Loucy (cell line): Measurements from ENCODE around the gene LACTBL1.

ENCODE experiments used
- H2AFZ ChIP-seq: fragments of 200-600 bp; sonication (generic); 2 replicates; pipeline ENCODE4 v1.6.0; 2016; ENCODE audit warnings: antibody characterized with exemption, mild to moderate bottlenecking, low read length, moderate library complexity
- H3F3A ChIP-seq: fragments of 200-600 bp; 2 replicates; pipeline ENCODE4 v1.6.0; 2016; ENCODE audit warnings: antibody characterized with exemption, low read depth, mild to moderate bottlenecking
- H3K27me3 ChIP-seq: fragments of 200-600 bp; sonication (generic); 2 replicates; pipeline ENCODE4 v1.6.1; 2014; ENCODE audit warnings: low read length, mild to moderate bottlenecking; ENCODE audit not compliant: insufficient read depth, poor library complexity, severe bottlenecking
- H3K36me3 ChIP-seq: fragments of 200-600 bp; sonication (generic); 2 replicates; pipeline ENCODE4 v1.6.1; 2016; ENCODE audit warnings: low read length; ENCODE audit not compliant: insufficient read depth
- H3K4me1 ChIP-seq: fragments of 200-600 bp; sonication (generic); 2 replicates; pipeline ENCODE4 v1.5.1; 2014; ENCODE audit warnings: low read length, mild to moderate bottlenecking; ENCODE audit not compliant: insufficient read depth, poor library complexity, severe bottlenecking
- H3K4me2 ChIP-seq: fragments of 200-600 bp; sonication (generic); 2 replicates; pipeline ENCODE4 v1.6.0; 2014; ENCODE audit warnings: antibody characterized with exemption, low read length, low read depth, mild to moderate bottlenecking; ENCODE audit not compliant: poor library complexity, severe bottlenecking
- H3K4me3 ChIP-seq: fragments of 200-600 bp; sonication (generic); 2 replicates; pipeline ENCODE4 v1.5.1; 2014; ENCODE audit warnings: low read length, mild to moderate bottlenecking, mixed read lengths; ENCODE audit not compliant: poor library complexity, severe bottlenecking
- H3K79me2 ChIP-seq: fragments of 200-600 bp; sonication (generic); 2 replicates; pipeline ENCODE4 v1.6.1; 2014; ENCODE audit warnings: low read length; ENCODE audit not compliant: insufficient read depth
- H3K9ac ChIP-seq: fragments of 200-600 bp; sonication (generic); 2 replicates; pipeline ENCODE4 v1.6.0; 2014; ENCODE audit warnings: mild to moderate bottlenecking, low read depth, low read length, moderate library complexity; ENCODE audit not compliant: poor library complexity, severe bottlenecking
- H3K9me2 ChIP-seq: fragments of 200-600 bp; sonication (generic); replicated peaks from 2 replicates; pipeline ENCODE4 v1.6.1; 2016; ENCODE audit warnings: low read depth, low read length, mixed read lengths
- H3K9me3 ChIP-seq: fragments of 200-600 bp; sonication (generic); 2 replicates; pipeline ENCODE4 v1.6.1; 2014; ENCODE audit warnings: mild to moderate bottlenecking, antibody characterized with exemption, low read length, low read depth; ENCODE audit not compliant: insufficient read depth
- H4K20me1 ChIP-seq: fragments of 200-600 bp; sonication (generic); 2 replicates; pipeline ENCODE4 v1.6.0; 2014; ENCODE audit warnings: antibody characterized with exemption, low read length, mild to moderate bottlenecking; ENCODE audit not compliant: insufficient read depth, poor library complexity, severe bottlenecking
- EZH2phosphoT487 ChIP-seq: fragments of 200-600 bp; IDR thresholded peaks from 2 replicates; pipeline ENCODE4 v1.6.1; 2018; ENCODE audit warnings: antibody characterized with exemption, mild to moderate bottlenecking, moderate library complexity, borderline replicate concordance
- TF ChIP-seq, protein P1 (sequence below): fragments of 200-600 bp; sonication (generic); conservative IDR thresholded peaks from 2 replicates; pipeline ENCODE4 v1.5.1; 2014; ENCODE audit warnings: mild to moderate bottlenecking, antibody characterized with exemption, low read length

Gene LACTBL1

DNA sequence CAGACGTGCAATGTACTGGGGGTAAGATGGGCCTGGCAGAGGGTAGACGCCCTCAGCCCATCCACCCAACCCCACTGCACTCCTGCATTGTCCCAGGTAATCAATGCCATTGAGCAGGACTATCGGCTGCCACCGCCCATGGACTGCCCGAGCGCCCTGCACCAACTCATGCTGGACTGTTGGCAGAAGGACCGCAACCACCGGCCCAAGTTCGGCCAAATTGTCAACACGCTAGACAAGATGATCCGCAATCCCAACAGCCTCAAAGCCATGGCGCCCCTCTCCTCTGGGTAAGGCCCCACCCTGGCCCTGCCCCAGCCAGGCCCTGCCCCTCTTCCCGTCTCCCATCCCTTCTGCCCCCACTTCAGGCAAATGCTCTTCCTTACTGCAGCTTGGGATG lies 62.4 kb downstream of the LACTBL1 start:
- Histone ChIP-seq H3K36me3 (no peaks in the 10 kb centered on the region), H3K4me3 (no peak overlapping the region), H3K9ac (no peak overlapping the region), H3K79me2 (no peaks in the 10 kb centered on the region), H3K4me2 (no peak overlapping the region), H3K27me3 (no peaks in the 10 kb centered on the region), H3K9me3 (no peaks in the 10 kb centered on the region), H3F3A (no peaks in the 10 kb centered on the region), H3K9me2 (no peaks in the 10 kb centered on the region), H4K20me1 (no peaks in the 10 kb centered on the region), H3K4me1 (no peaks in the 10 kb centered on the region), H2AFZ (no peak overlapping the region)
- TF ChIP-seq, protein P1, sequence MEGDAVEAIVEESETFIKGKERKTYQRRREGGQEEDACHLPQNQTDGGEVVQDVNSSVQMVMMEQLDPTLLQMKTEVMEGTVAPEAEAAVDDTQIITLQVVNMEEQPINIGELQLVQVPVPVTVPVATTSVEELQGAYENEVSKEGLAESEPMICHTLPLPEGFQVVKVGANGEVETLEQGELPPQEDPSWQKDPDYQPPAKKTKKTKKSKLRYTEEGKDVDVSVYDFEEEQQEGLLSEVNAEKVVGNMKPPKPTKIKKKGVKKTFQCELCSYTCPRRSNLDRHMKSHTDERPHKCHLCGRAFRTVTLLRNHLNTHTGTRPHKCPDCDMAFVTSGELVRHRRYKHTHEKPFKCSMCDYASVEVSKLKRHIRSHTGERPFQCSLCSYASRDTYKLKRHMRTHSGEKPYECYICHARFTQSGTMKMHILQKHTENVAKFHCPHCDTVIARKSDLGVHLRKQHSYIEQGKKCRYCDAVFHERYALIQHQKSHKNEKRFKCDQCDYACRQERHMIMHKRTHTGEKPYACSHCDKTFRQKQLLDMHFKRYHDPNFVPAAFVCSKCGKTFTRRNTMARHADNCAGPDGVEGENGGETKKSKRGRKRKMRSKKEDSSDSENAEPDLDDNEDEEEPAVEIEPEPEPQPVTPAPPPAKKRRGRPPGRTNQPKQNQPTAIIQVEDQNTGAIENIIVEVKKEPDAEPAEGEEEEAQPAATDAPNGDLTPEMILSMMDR, result no peak
- TF ChIP-seq EZH2phosphoT487, result no peak

DNA sequence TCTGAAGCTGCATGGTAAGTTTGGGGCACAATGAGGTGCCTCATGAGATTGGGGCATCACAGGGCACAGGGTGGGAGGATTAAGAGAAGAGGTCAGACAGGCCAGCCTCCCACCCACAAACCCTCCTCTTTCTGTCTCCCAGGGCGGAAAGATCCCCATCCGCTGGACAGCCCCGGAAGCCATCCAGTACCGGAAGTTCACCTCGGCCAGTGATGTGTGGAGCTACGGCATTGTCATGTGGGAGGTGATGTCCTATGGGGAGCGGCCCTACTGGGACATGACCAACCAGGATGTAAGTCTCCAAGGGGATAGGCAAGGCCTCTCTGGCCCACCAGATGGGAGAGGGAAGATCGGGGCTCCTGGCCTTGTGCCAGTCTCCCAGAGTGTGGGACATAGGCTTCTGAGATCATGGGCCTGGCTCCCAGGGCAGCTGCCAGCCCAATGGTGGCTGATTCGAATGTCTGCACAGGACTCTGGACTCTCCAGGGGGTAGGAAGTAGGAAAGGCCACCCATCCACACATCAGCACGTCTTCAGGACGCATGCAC lies 63.7 kb downstream of the LACTBL1 start:
- H3K79me2 ChIP-seq, result no peaks in the 10 kb centered on the region
- TF ChIP-seq, protein P1, result no peak
- TF ChIP-seq EZH2phosphoT487, result no peak
- H3K4me2 ChIP-seq, result no peak overlapping the region
- no peaks in the 10 kb centered on the region for H4K20me1 ChIP-seq
- H3K9ac ChIP-seq, result no peak overlapping the region
- no peaks in the 10 kb centered on the region for H3K27me3 ChIP-seq
- no peaks in the 10 kb centered on the region for H3K4me1 ChIP-seq
- no peaks in the 10 kb centered on the region for H3K36me3 ChIP-seq
- no peak overlapping the region for H2AFZ ChIP-seq
- H3F3A ChIP-seq, result no peaks in the 10 kb centered on the region
- H3K9me3 ChIP-seq, result no peaks in the 10 kb centered on the region
- H3K9me2 ChIP-seq, result no peaks in the 10 kb centered on the region
- H3K4me3 ChIP-seq, result no peak overlapping the region

DNA sequence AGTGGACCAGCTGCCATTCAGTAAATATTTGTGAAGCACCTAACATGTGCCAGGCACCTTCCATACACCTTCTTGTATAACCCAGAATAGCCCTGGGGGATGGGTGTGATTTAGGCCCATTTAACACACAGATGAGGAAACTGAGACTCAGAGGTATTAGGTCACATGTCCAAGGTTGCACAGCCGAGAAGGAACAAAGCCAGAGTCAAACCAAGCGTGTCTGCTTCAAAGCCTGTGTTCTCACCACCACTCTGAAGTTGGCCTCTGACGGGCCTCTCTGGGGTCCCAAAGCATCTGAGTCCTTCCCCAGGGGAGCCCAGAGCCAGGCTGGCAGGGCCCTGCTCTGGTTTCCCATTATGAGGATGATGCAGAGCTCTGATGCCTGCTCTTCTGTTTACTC lies 65.1 kb downstream of the LACTBL1 start:
- no peaks in the 10 kb centered on the region for H3K36me3 ChIP-seq
- no peak overlapping the region for H3K4me2 ChIP-seq
- H3F3A ChIP-seq, result no peaks in the 10 kb centered on the region
- no peaks in the 10 kb centered on the region for H3K9me3 ChIP-seq
- no peak overlapping the region for H2AFZ ChIP-seq
- H3K79me2 ChIP-seq, result no peaks in the 10 kb centered on the region
- no peaks in the 10 kb centered on the region for H4K20me1 ChIP-seq
- no peaks in the 10 kb centered on the region for H3K9me2 ChIP-seq
- TF ChIP-seq, protein P1, result no peak
- no peak for TF ChIP-seq EZH2phosphoT487
- no peak overlapping the region for H3K9ac ChIP-seq
- H3K27me3 ChIP-seq, result no peaks in the 10 kb centered on the region
- H3K4me1 ChIP-seq, result no peaks in the 10 kb centered on the region
- H3K4me3 ChIP-seq, result no peak overlapping the region
